HepG2 (cell line): ENCODE results near the gene DNAJC8. TPM values are rescaled to one million over a fixed set of nuclear protein-coding genes. Genes with fewer than 3 reads are reported as not detected.

ENCODE experiments used
- CREB1 ChIP-seq, 2 experiments: fragments of 450-650 bp in 1 of 2; IDR thresholded peaks; 2 replicates each; pipeline ENCODE4 v1.6.1; 2016 to 2017; ENCODE audit warnings: control low read depth in 1 of 2, mild to moderate bottlenecking in 1 of 2, missing compliant biosample characterization in 1 of 2, missing genetic modification characterization in 1 of 2
- ERF ChIP-seq: IDR thresholded peaks from 2 replicates; pipeline ENCODE4 v1.6.1; 2018; ENCODE audit warnings: missing biosample characterization, missing genetic modification reagents
- FOXC1 ChIP-seq: sonication (generic); formaldehyde crosslinking; IDR thresholded peaks from 2 replicates; pipeline ENCODE4 v1.8.0; 2022; ENCODE audit warnings: mild to moderate bottlenecking, missing genetic modification reagents, borderline replicate concordance
- FOXM1 ChIP-seq: sonication (generic); formaldehyde crosslinking; IDR thresholded peaks from 2 replicates; pipeline ENCODE4 v1.5.0; 2020; ENCODE audit warnings: missing genetic modification reagents
- JARID2 ChIP-seq: sonication (generic); formaldehyde crosslinking; IDR thresholded peaks from 2 replicates; pipeline ENCODE4 v1.8.1; 2023; ENCODE audit warnings: missing genetic modification reagents, inconsistent platforms; ENCODE audit not compliant: insufficient replicate concordance
- MTA1 ChIP-seq: sonication (generic); formaldehyde crosslinking; IDR thresholded peaks from 2 replicates; pipeline ENCODE4 v1.4.0; 2020; ENCODE audit warnings: missing genetic modification reagents, mild to moderate bottlenecking, borderline replicate concordance
- SMAD1 ChIP-seq: sonication (generic); formaldehyde crosslinking; IDR thresholded peaks from 2 replicates; pipeline ENCODE4 v1.4.0; 2020; ENCODE audit warnings: missing genetic modification reagents, low read depth, mild to moderate bottlenecking, borderline replicate concordance
- ZBTB7B ChIP-seq: sonication (generic); formaldehyde crosslinking; IDR thresholded peaks from 2 replicates; pipeline ENCODE4 v1.4.0; 2020; ENCODE audit warnings: missing genetic modification reagents
- ZBTB8A ChIP-seq: sonication (generic); formaldehyde crosslinking; IDR thresholded peaks from 2 replicates; pipeline ENCODE4 v1.4.0; 2020; ENCODE audit warnings: mild to moderate bottlenecking, low read depth, missing genetic modification reagents, borderline replicate concordance
- ZMAT5 ChIP-seq: sonication (generic); formaldehyde crosslinking; IDR thresholded peaks from 2 replicates; pipeline ENCODE4 v1.5.0; 2020; ENCODE audit warnings: mild to moderate bottlenecking, low read depth, missing genetic modification reagents, borderline replicate concordance
- ZNF274 ChIP-seq: sonication (generic); formaldehyde crosslinking; IDR thresholded peaks from 2 replicates; pipeline ENCODE4 v1.5.1; 2020; ENCODE audit warnings: mild to moderate bottlenecking, missing genetic modification reagents
- ZNF605 ChIP-seq: sonication (generic); formaldehyde crosslinking; IDR thresholded peaks from 2 replicates; pipeline ENCODE4 v1.8.0; 2022; ENCODE audit warnings: mild to moderate bottlenecking, missing genetic modification reagents
- ZNF710 ChIP-seq: sonication (generic); formaldehyde crosslinking; IDR thresholded peaks from 2 replicates; pipeline ENCODE4 v1.5.0; 2020; ENCODE audit warnings: mild to moderate bottlenecking, missing genetic modification reagents, borderline replicate concordance
- ZNF766 ChIP-seq: sonication (generic); formaldehyde crosslinking; IDR thresholded peaks from 2 replicates; pipeline ENCODE4 v1.5.0; 2020; ENCODE audit warnings: missing genetic modification reagents, borderline replicate concordance
- ZNF883 ChIP-seq: sonication (generic); formaldehyde crosslinking; IDR thresholded peaks from 2 replicates; pipeline ENCODE4 v1.5.1; 2020; ENCODE audit warnings: mild to moderate bottlenecking, missing genetic modification reagents; ENCODE audit errors: not compliant biosample characterization
- polyA plus RNA-seq, 8 experiments: library from polyadenylated mRNA; depleted of rRNA in 3 of 8; stranded (reverse) in 7 of 8; unstranded in 1 of 8; fragments of >200 nt; fragmentation: Illumina TruSeq in 4 of 8; extraction: Trizol in 4 of 8; gene quantifications; 2 replicates each; pipeline versions ENCODE4 v1.2.1 to v1.2.3, GENCODE V29; 2011 to 2016; ENCODE audit warnings: low read depth in 4 of 8, missing spikeins in 1 of 8, mixed read lengths in 1 of 8; ENCODE audit not compliant: insufficient read depth in 1 of 8
- total RNA-seq, 5 experiments: library from RNA; depleted of rRNA; stranded (reverse); fragments of >200 nt; fragmentation: Illumina TruSeq; extraction: Trizol; gene quantifications; 2 replicates each; pipeline ENCODE4 v1.2.3, GENCODE V29; 2016; ENCODE audit warnings: low read depth in 1 of 5
- TF ChIP-seq, protein P1 (sequence below): sonication (generic); formaldehyde crosslinking; IDR thresholded peaks from 2 replicates; pipeline ENCODE4 v1.5.0; 2020; ENCODE audit warnings: missing genetic modification reagents
- TF ChIP-seq, protein P2 (sequence below): sonication (generic); formaldehyde crosslinking; IDR thresholded peaks from 2 replicates; pipeline ENCODE4 v1.5.0; 2020; ENCODE audit warnings: missing genetic modification reagents
- TF ChIP-seq, protein P3 (sequence below), 2 experiments: sonication (generic) in 1 of 2; formaldehyde crosslinking in 1 of 2; IDR thresholded peaks; 2 replicates each; pipeline versions ENCODE4 v1.5.1 to v1.6.1; 2011 to 2020; ENCODE audit warnings: borderline replicate concordance in 1 of 2, low read depth in 1 of 2, low read length in 1 of 2, mild to moderate bottlenecking in 1 of 2, missing genetic modification reagents in 1 of 2, moderate library complexity in 1 of 2

Gene DNAJC8
- total and polyA plus RNA-seq, 2 of the 13 experiments (the other 11 are each of a cell fraction or from before 2014, with no cell fraction given), result 54.5 to 126 TPM

- TF ChIP-seq ZNF710 (CRISPR knock-in tag) (peak; percentile 84), ZBTB8A (CRISPR knock-in tag) (no peak; the same call in 1 of the 2 replicates), ZNF766 (CRISPR knock-in tag) (peak; percentile 80; the same call in 1 of the 2 replicates), JARID2 (CRISPR knock-in tag) (no peak), ZNF605 (CRISPR knock-in tag) (peak; percentile 76), SMAD1 (CRISPR knock-in tag) (0 out of 2 replicates have a peak, but pooled peaks have one; percentile 70), MTA1 (CRISPR knock-in tag) (peak; percentile 75), ERF (CRISPR knock-in tag) (peak; percentile 92; the same call in 1 of the 2 replicates), ZNF274 (no peak), FOXM1 (CRISPR knock-in tag) (0 out of 2 replicates have a peak, but pooled peaks have one; percentile 65), CREB1 (IDR thresholded peaks at IDR 0.05) (peak; percentile 74), CREB1 (CRISPR knock-in tag; IDR thresholded peaks at IDR 0.05) (peak; percentile 89), FOXC1 (peak; percentile 44; the same call in 1 of the 2 replicates), ZMAT5 (CRISPR knock-in tag) (no peak), ZNF883 (CRISPR knock-in tag) (no peak), ZBTB7B (no peak)
- TF ChIP-seq, protein P1, sequence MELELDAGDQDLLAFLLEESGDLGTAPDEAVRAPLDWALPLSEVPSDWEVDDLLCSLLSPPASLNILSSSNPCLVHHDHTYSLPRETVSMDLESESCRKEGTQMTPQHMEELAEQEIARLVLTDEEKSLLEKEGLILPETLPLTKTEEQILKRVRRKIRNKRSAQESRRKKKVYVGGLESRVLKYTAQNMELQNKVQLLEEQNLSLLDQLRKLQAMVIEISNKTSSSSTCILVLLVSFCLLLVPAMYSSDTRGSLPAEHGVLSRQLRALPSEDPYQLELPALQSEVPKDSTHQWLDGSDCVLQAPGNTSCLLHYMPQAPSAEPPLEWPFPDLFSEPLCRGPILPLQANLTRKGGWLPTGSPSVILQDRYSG (CRISPR knock-in tag), result peak; percentile 85
- TF ChIP-seq, protein P2, sequence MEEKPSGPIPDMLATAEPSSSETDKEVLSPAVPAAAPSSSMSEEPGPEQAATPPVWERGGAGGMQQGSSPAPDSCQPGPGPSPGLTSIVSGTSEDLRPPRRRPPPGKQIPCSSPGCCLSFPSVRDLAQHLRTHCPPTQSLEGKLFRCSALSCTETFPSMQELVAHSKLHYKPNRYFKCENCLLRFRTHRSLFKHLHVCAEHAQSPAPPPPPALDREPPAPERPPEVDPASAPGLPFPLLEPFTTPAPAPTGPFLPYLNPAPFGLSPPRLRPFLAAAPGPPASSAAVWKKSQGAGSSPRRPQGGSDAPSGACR (CRISPR knock-in tag), result no peak
- TF ChIP-seq, protein P3, sequence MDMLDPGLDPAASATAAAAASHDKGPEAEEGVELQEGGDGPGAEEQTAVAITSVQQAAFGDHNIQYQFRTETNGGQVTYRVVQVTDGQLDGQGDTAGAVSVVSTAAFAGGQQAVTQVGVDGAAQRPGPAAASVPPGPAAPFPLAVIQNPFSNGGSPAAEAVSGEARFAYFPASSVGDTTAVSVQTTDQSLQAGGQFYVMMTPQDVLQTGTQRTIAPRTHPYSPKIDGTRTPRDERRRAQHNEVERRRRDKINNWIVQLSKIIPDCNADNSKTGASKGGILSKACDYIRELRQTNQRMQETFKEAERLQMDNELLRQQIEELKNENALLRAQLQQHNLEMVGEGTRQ (IDR thresholded peaks at IDR 0.05; ENCODE audit: low read depth, low read length), result no peak
- TF ChIP-seq, protein P3 (CRISPR knock-in tag; IDR thresholded peaks at IDR 0.05; ENCODE audit: borderline replicate concordance), result peak; percentile 29; the same call in 1 of the 2 replicates
These were observed 3.2 kb upstream of the DNAJC8 start, which contains the start of gene ATP5IF1 (continued) for GRCh38 chr1:28235755-28236655.
